ENCODE measurements around the gene MYO1D.
"Not testable (repeated sequence)": the region's sequence is repeated elsewhere in the genome, so short reads cannot be mapped to it uniquely, and the experiment has no call there.

Gene MYO1D

GRCh38 chr17:32658470-32659418 lies 218.2 kb downstream of the MYO1D start:
- DNase-seq, result no peak

- DNase-seq, result no peak
Observed at GRCh38 chr17:32656886-32657285, 220.0 kb downstream of the MYO1D start.

- DNase-seq, result no peak
Observed at GRCh38 chr17:32654324-32654723, 222.6 kb downstream of the MYO1D start.

- no peak for DNase-seq
Observed at GRCh38 chr17:32651084-32651483, 225.8 kb downstream of the MYO1D start.

- DNase-seq, result no peak
Observed at GRCh38 chr17:32648450-32648849, 228.5 kb downstream of the MYO1D start.

GRCh38 chr17:32646941-32647340 lies 230.0 kb downstream of the MYO1D start:
- no peak for DNase-seq

- DNase-seq, result not testable (repeated sequence)
Observed at GRCh38 chr17:32641514-32641913, 235.4 kb downstream of the MYO1D start.

GRCh38 chr17:32636598-32637218 lies 240.2 kb downstream of the MYO1D start:
- DNase-seq, result no peak

GRCh38 chr17:32634167-32634566 lies 242.8 kb downstream of the MYO1D start:
- DNase-seq, result no peak

- no peak for DNase-seq
Observed at GRCh38 chr17:32631341-32632096, 245.4 kb downstream of the MYO1D start.

- DNase-seq, result no peak
Observed at GRCh38 chr17:32629563-32630190, 247.2 kb downstream of the MYO1D start.

- DNase-seq, result no peak
Observed at GRCh38 chr17:32628271-32629044, 248.5 kb downstream of the MYO1D start.

- no peak for DNase-seq
Observed at GRCh38 chr17:32627239-32627996, 249.5 kb downstream of the MYO1D start.

GRCh38 chr17:32626379-32626791 lies 250.5 kb downstream of the MYO1D start:
- no peak for DNase-seq

- DNase-seq, result no peak
Observed at GRCh38 chr17:32625971-32626370, 251.0 kb downstream of the MYO1D start.

- DNase-seq, result no peak
Observed at GRCh38 chr17:32623196-32623595, 253.7 kb downstream of the MYO1D start.

- DNase-seq, result no peak
Observed at GRCh38 chr17:32622540-32622939, 254.4 kb downstream of the MYO1D start.

- DNase-seq, result no peak
Observed at GRCh38 chr17:32621612-32622312, 255.2 kb downstream of the MYO1D start.

- no peak for DNase-seq
Observed at GRCh38 chr17:32615326-32615725, 261.6 kb downstream of the MYO1D start.

- no peak for DNase-seq
Observed at GRCh38 chr17:32610943-32611342, 266.0 kb downstream of the MYO1D start.
